ENCODE measurements around the gene LOXL3.

The LOXL3 gene

DNA sequence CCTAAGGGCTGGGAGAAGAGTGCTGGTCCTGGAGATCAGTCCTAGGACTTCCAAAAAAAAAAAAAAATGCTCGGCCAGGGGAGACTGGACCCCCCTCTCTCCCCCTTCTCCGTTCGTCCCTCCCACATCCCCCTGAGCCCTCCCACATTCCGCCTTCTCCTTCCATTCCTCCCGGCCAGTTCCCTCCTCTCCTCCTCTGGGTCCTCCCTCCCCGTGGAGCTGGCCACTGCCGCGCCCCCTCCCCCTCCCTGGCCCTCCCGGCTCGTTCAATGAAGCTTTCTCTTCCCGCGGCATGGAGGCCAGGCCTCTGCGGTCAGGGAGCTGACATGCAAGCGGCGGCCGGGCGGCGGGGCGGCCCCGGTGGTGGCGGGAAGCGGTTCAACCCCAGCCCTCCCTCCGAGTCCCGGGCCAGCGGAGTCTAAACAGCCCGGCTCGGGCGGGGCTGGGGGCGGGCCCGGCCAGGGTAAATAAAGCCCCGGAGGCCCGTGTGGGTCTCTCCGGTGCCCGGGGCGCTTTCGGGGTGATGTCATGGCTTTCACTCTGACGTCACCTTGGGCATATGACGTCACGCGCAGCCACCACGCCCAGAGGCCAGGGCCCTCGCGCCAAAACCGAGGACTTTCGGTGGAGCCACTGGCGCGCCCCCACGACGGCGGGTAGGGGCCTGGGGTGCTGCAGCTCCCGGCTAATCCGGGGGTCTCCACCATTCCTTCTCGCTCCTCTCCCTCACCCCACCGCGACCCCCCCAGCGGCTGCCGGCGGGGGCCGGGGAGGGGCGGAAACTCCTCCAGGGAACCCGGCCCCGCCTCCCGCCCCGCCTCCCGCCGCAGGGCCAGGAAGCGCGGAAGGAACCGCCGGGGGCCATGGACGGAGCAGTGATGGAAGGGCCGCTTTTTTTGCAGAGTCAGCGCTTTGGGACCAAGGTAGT is at the start of gene LOXL3, which contains the start of gene DOK1:
Gene LOXL3 (minus strand): TSS at position 51 of the 928 bp plus-strand sequence. CDS start 1,308 bp downstream, outside the sequence.
Gene DOK1 (plus strand): TSS at position 829 of the 928 bp plus-strand sequence. CDS start 35 bp downstream, at position 864.
- DNase-seq, result no peak

- DNase-seq, result no peak
Observed at GRCh38 chr2:74602586-74603281, 49.0 kb upstream of the LOXL3 start.

GRCh38 chr2:74599676-74600075 is 45.9 kb upstream of the LOXL3 start:
- DNase-seq, result no peak

- no peak for DNase-seq
Observed at GRCh38 chr2:74597410-74597809, 43.7 kb upstream of the LOXL3 start.

- DNase-seq, result no peak
Observed at GRCh38 chr2:74596584-74596983, 42.8 kb upstream of the LOXL3 start.

GRCh38 chr2:74593826-74594772 is 40.4 kb upstream of the LOXL3 start:
- DNase-seq, result no peak

GRCh38 chr2:74588664-74589063 is 34.9 kb upstream of the LOXL3 start:
- no peak for DNase-seq

- DNase-seq, result peak in 1 of 2 experiments; percentile 1
Observed at GRCh38 chr2:74587664-74588277, 34.0 kb upstream of the LOXL3 start.

DNA sequence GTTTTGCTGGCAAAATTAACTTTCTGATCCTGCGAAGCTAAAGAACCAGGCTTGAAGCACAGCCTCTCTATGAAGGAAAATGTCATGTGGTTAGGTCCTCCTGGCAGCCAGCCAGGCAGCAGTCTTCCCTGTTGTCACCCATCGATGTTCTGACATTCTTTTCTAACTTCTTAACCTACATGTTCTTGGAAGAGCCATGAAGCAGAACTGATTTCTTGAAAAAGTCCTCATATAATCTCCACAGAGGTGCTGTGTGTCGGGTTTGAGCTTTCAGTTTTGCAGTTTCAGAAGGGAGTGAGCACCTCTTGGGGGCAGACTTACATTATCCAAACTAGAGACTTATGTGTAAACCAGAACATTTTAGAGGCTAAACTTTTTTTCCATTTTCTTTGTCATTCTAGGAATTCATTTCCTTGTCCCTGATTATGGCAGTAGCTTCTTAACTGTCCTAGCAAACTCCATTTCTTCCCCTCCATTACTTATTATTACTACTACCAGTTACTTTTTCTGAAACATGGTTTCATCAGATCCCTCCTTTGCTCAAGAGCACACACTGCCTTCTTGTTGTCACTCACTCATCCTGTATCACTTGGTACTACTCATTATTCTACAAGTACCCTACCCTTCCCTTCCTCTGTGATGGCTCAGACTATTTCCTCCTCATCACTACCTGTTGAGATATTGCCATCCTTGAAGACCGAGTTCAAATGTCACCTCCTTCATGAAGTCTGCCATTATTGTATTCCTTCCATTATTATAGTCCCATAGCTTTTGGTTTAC is 31.9 kb upstream of the LOXL3 start:
- no peak for DNase-seq

- no peak for DNase-seq
Observed at GRCh38 chr2:74584088-74584645, 30.4 kb upstream of the LOXL3 start.

GRCh38 chr2:74583504-74583903 is 29.8 kb upstream of the LOXL3 start:
- DNase-seq, result no peak

DNA sequence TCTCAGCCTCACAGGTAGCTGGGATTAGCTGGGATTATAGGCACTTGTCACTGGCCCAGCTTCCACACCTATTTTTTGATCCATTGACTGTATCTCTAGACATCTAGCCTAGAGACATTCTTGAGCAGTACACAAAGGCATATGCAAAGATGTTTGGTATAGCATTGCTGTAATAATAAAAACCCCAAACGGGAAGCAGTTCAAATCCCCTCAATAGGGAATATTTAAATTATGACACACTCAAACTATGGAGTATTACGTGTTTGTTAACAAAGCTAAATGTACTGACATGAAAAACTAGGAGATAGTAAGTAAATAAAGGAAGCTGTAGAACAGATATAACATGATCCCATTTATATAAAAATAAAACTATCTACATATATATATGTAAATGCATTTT is 28.4 kb upstream of the LOXL3 start:
- no peak for DNase-seq

- DNase-seq, result no peak
Observed at GRCh38 chr2:74581463-74581862, 27.7 kb upstream of the LOXL3 start.

- DNase-seq, result no peak
Observed at GRCh38 chr2:74578408-74578807, 24.7 kb upstream of the LOXL3 start.

- DNase-seq, result no peak
Observed at GRCh38 chr2:74577448-74577847, 23.7 kb upstream of the LOXL3 start.

DNA sequence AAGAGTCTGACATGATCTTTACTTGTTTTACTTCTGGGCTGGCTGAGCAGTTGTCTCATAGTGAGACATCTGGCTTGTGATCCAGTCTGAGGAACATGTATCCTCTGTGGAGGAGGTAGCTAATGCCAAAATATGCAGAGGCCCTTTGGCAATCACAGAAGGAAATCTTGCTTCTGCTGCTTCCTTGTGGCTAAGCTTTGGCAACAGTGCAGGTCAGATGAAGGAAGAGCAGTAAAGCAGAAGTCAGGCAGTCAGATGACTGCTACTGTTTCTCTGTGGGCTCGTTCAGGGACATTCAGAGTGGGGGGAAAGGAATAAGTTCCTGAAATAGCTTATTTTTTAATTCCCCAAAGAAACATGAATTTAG is 23.1 kb upstream of the LOXL3 start:
- DNase-seq, result no peak

- peak in 1 of 2 experiments; percentile 2 for DNase-seq
Observed at GRCh38 chr2:74576211-74576862, 22.6 kb upstream of the LOXL3 start.

DNA sequence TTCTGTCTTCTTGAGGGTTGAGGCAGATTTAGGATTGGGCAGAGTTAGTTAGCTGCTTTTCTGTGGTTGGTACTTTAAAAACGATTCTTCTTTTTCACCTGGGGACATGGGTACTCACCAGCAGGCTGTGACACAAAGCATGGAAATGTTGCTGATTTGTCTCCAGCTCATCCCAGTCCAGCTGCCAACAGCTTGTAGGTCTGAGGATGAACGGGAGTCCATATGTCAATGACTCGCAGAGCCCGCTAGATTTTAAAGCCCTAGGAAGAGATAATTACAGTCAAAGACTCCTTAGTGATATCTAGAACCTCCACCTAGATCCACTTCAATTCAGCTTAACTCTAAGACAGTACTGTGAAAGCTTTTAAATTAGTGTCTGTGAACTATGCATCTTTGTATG is 21.6 kb upstream of the LOXL3 start:
- no peak for DNase-seq

- no peak for DNase-seq
Observed at GRCh38 chr2:74573747-74574562, 20.2 kb upstream of the LOXL3 start.

Data from NCI-H187 (cell line).